K562 (cell line): ENCODE results near the gene MAST4.

ENCODE experiments used
- EP300 ChIP-seq: IDR thresholded peaks from 2 replicates; pipeline ENCODE4 v1.6.1; 2012; ENCODE audit warnings: low read length, improper control_type of control experiment
- NUFIP1 ChIP-seq: fragments of 450-650 bp; IDR thresholded peaks from 2 replicates; pipeline ENCODE4 v1.6.1; 2018; ENCODE audit not compliant: partially characterized antibody
- POLR2A ChIP-seq: fragments of 450-650 bp; conservative IDR thresholded peaks from 2 replicates; pipeline ENCODE4 v1.6.1; 2016
- REST ChIP-seq, 2 experiments: fragments of 450-650 bp; formaldehyde crosslinking in 1 of 2; IDR thresholded peaks; 2 replicates each; pipeline versions ENCODE4 v1.4.0 to v1.6.1; 2014 to 2020; ENCODE audit warnings: mild to moderate bottlenecking in 2 of 2, borderline replicate concordance in 1 of 2, low read depth in 1 of 2
- TAF1 ChIP-seq: IDR thresholded peaks from 2 replicates; pipeline ENCODE4 v1.6.1; 2011; ENCODE audit warnings: mild to moderate bottlenecking, low read length, moderate library complexity; ENCODE audit not compliant: insufficient read depth, control insufficient read depth, severe bottlenecking; ENCODE audit errors: extremely low read depth
- ZNF239 ChIP-seq: fragments of 250-450 bp; sonication (Bioruptor Pico); IDR thresholded peaks from 2 replicates; pipeline ENCODE4 v1.4.0; 2020; ENCODE audit warnings: mild to moderate bottlenecking
- ZNF717 ChIP-seq: fragments of 250-450 bp; sonication (Bioruptor Pico); IDR thresholded peaks from 2 replicates; pipeline ENCODE4 v1.5.0; 2021

- TF ChIP-seq REST (IDR thresholded peaks at IDR 0.05; ENCODE audit: borderline replicate concordance) (no peak), REST (CRISPR knock-in tag; IDR thresholded peaks at IDR 0.05; ENCODE audit: low read depth) (no peak), ZNF239 (CRISPR knock-in tag) (no peak), EP300 (no peak), ZNF717 (no peak), TAF1 (no peak), NUFIP1 (no peak), POLR2A (no peak)
Measured at GRCh38 chr5:67163863-67164595, 567.8 kb downstream of the MAST4 start.
